Measurements from ENCODE around the gene THADA.
A peak's percentile ranks its signal among the peaks of the same experiment; 100 is the strongest.

THADA gene

DNA sequence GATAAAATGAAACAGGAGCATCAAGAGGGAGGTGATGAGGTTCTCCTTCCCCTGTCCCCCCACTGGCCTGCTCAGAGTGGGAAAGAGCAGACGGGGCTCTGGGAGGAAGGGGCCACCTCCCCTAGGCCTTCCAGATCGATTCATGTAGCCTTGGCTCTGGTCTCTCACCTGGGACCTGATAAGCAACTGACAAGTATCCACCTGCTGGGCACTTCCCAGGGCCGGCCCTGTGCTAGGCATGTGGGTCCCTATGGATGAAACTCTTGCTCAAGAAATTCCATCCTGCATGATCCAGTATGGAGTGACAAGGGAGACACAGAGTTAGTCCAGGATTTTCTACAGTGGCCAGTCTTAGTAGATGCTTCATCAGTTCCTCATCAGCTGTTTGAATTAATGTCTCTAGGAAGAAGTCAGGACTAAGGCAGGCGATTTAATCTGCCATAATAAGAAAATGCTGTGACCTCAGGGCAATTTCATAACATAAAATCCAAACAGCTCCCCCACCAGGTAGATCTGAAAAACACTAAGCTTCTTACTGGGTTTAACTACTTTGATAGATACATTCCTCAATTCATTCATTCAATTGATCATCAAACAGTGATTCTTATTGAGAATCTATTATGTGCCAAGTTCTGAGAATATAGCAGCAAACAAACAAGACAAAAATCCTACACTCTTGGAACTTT is 324.8 kb downstream of the THADA start:
- H3K4me3 ChIP-seq (ENCODE audit: low read depth, low read length, poor library complexity, severe bottlenecking), result no peak overlapping the region
- H3K36me3 ChIP-seq (ENCODE audit: insufficient read depth, low read length), result peaks cover 4% of the 10 kb centered on the region; the same call in 1 of the 2 replicates
- H3F3A ChIP-seq (ENCODE audit: insufficient read depth, low read length), result no peaks in the 10 kb centered on the region
- no peak overlapping the region for H3K27ac ChIP-seq (ENCODE audit: low read depth, low read length, poor library complexity, severe bottlenecking)
- H3K27me3 ChIP-seq (ENCODE audit: insufficient read depth, low read length), result no peaks in the 10 kb centered on the region
- H4K20me1 ChIP-seq (ENCODE audit: insufficient read depth, low read length), result no peaks in the 10 kb centered on the region
- no peak for TF ChIP-seq EZH2 (IDR thresholded peaks at IDR 0.05; ENCODE audit: borderline replicate concordance, low read length)
- TF ChIP-seq, protein P1, sequence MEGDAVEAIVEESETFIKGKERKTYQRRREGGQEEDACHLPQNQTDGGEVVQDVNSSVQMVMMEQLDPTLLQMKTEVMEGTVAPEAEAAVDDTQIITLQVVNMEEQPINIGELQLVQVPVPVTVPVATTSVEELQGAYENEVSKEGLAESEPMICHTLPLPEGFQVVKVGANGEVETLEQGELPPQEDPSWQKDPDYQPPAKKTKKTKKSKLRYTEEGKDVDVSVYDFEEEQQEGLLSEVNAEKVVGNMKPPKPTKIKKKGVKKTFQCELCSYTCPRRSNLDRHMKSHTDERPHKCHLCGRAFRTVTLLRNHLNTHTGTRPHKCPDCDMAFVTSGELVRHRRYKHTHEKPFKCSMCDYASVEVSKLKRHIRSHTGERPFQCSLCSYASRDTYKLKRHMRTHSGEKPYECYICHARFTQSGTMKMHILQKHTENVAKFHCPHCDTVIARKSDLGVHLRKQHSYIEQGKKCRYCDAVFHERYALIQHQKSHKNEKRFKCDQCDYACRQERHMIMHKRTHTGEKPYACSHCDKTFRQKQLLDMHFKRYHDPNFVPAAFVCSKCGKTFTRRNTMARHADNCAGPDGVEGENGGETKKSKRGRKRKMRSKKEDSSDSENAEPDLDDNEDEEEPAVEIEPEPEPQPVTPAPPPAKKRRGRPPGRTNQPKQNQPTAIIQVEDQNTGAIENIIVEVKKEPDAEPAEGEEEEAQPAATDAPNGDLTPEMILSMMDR (IDR thresholded peaks at IDR 0.05; ENCODE audit: low read length), result peak; percentile 34; the same call in 1 of the 2 replicates
- no peak overlapping the region for H3K4me2 ChIP-seq (ENCODE audit: low read length)
- no peaks in the 10 kb centered on the region for H3K79me2 ChIP-seq (ENCODE audit: insufficient read depth, low read length)
- H3K9me2 ChIP-seq (ENCODE audit: low read depth, low read length), result no peaks in the 10 kb centered on the region
- H3K9ac ChIP-seq (ENCODE audit: low read length), result no peak overlapping the region
- H2AFZ ChIP-seq (ENCODE audit: low read length), result no peak overlapping the region
- H3K9me3 ChIP-seq (ENCODE audit: low read length), result no peaks in the 10 kb centered on the region
- H3K4me1 ChIP-seq (ENCODE audit: insufficient read depth, low read length, severe bottlenecking), result no peaks in the 10 kb centered on the region

DNA sequence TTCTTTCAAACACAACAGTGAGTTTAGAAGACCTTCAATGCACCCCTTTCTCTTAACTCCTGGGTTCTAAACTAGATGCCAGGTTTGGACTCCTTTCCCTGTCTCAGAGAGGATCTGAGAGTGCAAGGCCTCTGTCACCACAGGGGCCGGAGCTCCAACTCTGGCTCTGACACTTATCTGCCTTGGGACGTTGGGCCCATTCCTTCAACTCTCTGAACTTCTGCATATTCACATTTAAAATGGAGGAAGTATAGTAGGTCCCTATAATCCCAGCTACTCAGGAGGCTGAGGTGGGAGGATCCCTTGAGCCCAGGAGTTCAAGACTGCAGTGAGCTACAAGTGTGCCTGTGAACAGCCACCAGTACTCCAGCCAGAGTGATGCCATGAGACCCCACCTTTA is 325.4 kb downstream of the THADA start:
- H3K9me2 ChIP-seq (ENCODE audit: low read depth, low read length), result no peaks in the 10 kb centered on the region
- H3K36me3 ChIP-seq (ENCODE audit: insufficient read depth, low read length), result peaks cover 4% of the 10 kb centered on the region; the same call in 1 of the 2 replicates
- H3K79me2 ChIP-seq (ENCODE audit: insufficient read depth, low read length), result no peaks in the 10 kb centered on the region
- H3K9me3 ChIP-seq (ENCODE audit: low read length), result no peaks in the 10 kb centered on the region
- H3K27me3 ChIP-seq (ENCODE audit: insufficient read depth, low read length), result no peaks in the 10 kb centered on the region
- TF ChIP-seq, protein P1 (IDR thresholded peaks at IDR 0.05; ENCODE audit: low read length), result no peak
- TF ChIP-seq EZH2 (IDR thresholded peaks at IDR 0.05; ENCODE audit: borderline replicate concordance, low read length), result no peak
- H3K9ac ChIP-seq (ENCODE audit: low read length), result no peak overlapping the region
- H3K4me1 ChIP-seq (ENCODE audit: insufficient read depth, low read length, severe bottlenecking), result no peaks in the 10 kb centered on the region
- no peak overlapping the region for H3K27ac ChIP-seq (ENCODE audit: low read depth, low read length, poor library complexity, severe bottlenecking)
- no peak overlapping the region for H3K4me2 ChIP-seq (ENCODE audit: low read length)
- H3F3A ChIP-seq (ENCODE audit: insufficient read depth, low read length), result no peaks in the 10 kb centered on the region
- no peaks in the 10 kb centered on the region for H4K20me1 ChIP-seq (ENCODE audit: insufficient read depth, low read length)
- no peak overlapping the region for H3K4me3 ChIP-seq (ENCODE audit: low read depth, low read length, poor library complexity, severe bottlenecking)
- no peak overlapping the region for H2AFZ ChIP-seq (ENCODE audit: low read length)

DNA sequence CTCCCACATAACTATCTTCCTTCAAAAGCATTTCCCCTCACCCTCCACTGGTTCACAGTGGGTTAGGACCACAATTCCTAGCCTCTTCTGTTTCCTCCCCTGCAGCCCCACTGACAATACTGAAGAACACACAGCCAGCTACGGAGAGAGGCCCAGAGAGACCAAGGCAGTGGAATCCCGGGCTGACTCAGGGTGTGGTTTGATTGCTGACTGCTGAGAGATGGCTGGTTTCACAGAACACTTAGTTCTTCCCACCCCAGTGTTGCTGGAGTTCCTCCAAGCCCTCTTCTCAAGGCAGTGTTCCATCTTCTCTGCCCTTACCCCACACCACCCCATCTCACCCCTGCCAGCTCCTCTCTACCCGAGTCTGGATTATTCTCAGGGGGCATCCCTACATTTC is 326.1 kb downstream of the THADA start:
- H3K27ac ChIP-seq (ENCODE audit: low read depth, low read length, poor library complexity, severe bottlenecking), result no peak overlapping the region
- H3K9me3 ChIP-seq (ENCODE audit: low read length), result no peaks in the 10 kb centered on the region
- peaks cover 4% of the 10 kb centered on the region; the same call in 1 of the 2 replicates for H3K36me3 ChIP-seq (ENCODE audit: insufficient read depth, low read length)
- H3K79me2 ChIP-seq (ENCODE audit: insufficient read depth, low read length), result no peaks in the 10 kb centered on the region
- no peaks in the 10 kb centered on the region for H3K9me2 ChIP-seq (ENCODE audit: low read depth, low read length)
- no peak overlapping the region for H3K4me2 ChIP-seq (ENCODE audit: low read length)
- no peak overlapping the region for H3K4me3 ChIP-seq (ENCODE audit: low read depth, low read length, poor library complexity, severe bottlenecking)
- no peak for TF ChIP-seq EZH2 (IDR thresholded peaks at IDR 0.05; ENCODE audit: borderline replicate concordance, low read length)
- TF ChIP-seq, protein P1 (IDR thresholded peaks at IDR 0.05; ENCODE audit: low read length), result no peak
- H3K4me1 ChIP-seq (ENCODE audit: insufficient read depth, low read length, severe bottlenecking), result no peaks in the 10 kb centered on the region
- no peak overlapping the region for H2AFZ ChIP-seq (ENCODE audit: low read length)
- no peaks in the 10 kb centered on the region for H4K20me1 ChIP-seq (ENCODE audit: insufficient read depth, low read length)
- no peaks in the 10 kb centered on the region for H3F3A ChIP-seq (ENCODE audit: insufficient read depth, low read length)
- H3K9ac ChIP-seq (ENCODE audit: low read length), result no peak overlapping the region
- H3K27me3 ChIP-seq (ENCODE audit: insufficient read depth, low read length), result no peaks in the 10 kb centered on the region
